GM12878 (cell line): ENCODE measurements around the gene KCNQ1. TPM values are rescaled to one million over a fixed set of nuclear protein-coding genes. Genes with fewer than 3 reads are reported as not detected.

ENCODE experiments used
- ATAC-seq: fragments of 200-7000 bp; cut with Tn5 transposase; 3 replicates; pipeline ENCODE4 v1.9.1; 2020; ENCODE audit warnings: mild to moderate bottlenecking, moderate library complexity
- BruUV-seq: library from RNA; stranded (reverse); fragments of 400-500 nt; replicated peaks from 2 replicates; lab custom pipeline; 2021; lab: Mats Ljungman, UMichigan
- CTCF ChIA-PET: fragments of 300-600 bp; sonication (Branson Sonifier 250); formaldehyde crosslinking; extraction: SDS; loops from one replicate; lab custom pipeline; 2021; ENCODE audit warnings: inconsistent platforms; lab: Yijun Ruan, JAX
- POLR2A ChIA-PET: fragments of 350-600 bp; formaldehyde crosslinking; extraction: SDS; loops from one replicate; lab custom pipeline; 2021; ENCODE audit warnings: inconsistent platforms; lab: Charles Lee
- RAD21 ChIA-PET: fragments of 300-600 bp; sonication (Branson Sonifier 250); formaldehyde crosslinking; loops from one replicate; lab custom pipeline; 2023; ENCODE audit warnings: antibody characterized with exemption; ENCODE audit not compliant: unreplicated experiment; lab: Charles Lee
- SMC1A ChIA-PET: fragments of 300-600 bp; sonication (Branson Sonifier 250); formaldehyde crosslinking; loops from one replicate; lab custom pipeline; 2023; ENCODE audit not compliant: unreplicated experiment, uncharacterized antibody; lab: Charles Lee
- DNase-seq: peaks from one replicate; pipeline ENCODE4 v3.0.0-alpha.2; 2011; ENCODE audit warnings: low read depth, low spot score
- FAIRE-seq: peaks from 3 replicates; lab custom pipeline; 2011; peaks lifted over from hg19 to GRCh38; lab: Jason Lieb, UNC
- H2AFZ ChIP-seq: 2 replicates; pipeline ENCODE4 v1.6.0; 2011; ENCODE audit warnings: low read depth, low read length, control low read depth; ENCODE audit not compliant: control insufficient read depth
- H3K27ac ChIP-seq: 2 replicates; pipeline ENCODE4 v1.5.1; 2011; ENCODE audit warnings: control low read depth; ENCODE audit not compliant: control insufficient read depth, insufficient read depth
- H3K27me3 ChIP-seq, 2 experiments: replicated peaks in 1 of 2; 2 replicates each; pipeline versions ENCODE4 v1.6.0 to v1.6.1; 2011; ENCODE audit warnings: low read length in 1 of 2; ENCODE audit not compliant: control insufficient read depth in 2 of 2, insufficient read depth in 2 of 2
- H3K36me3 ChIP-seq, 2 experiments: 2 replicates each; pipeline ENCODE4 v1.5.1; 2011; ENCODE audit warnings: low read length in 1 of 2; ENCODE audit not compliant: control insufficient read depth in 2 of 2, insufficient read depth in 2 of 2
- H3K4me1 ChIP-seq: 2 replicates; pipeline ENCODE4 v1.6.1; 2011; ENCODE audit warnings: mild to moderate bottlenecking, low read length, moderate library complexity, mixed read lengths; ENCODE audit not compliant: control insufficient read depth, insufficient read depth
- H3K4me2 ChIP-seq: 2 replicates; pipeline ENCODE4 v1.6.0; 2011; ENCODE audit warnings: control low read depth; ENCODE audit not compliant: control insufficient read depth, insufficient read depth
- H3K4me3 ChIP-seq: fragments of 200-600 bp; sonication (generic); 2 replicates; pipeline ENCODE4 v1.5.1; 2016
- H3K79me2 ChIP-seq: 2 replicates; pipeline ENCODE4 v1.6.0; 2011; ENCODE audit warnings: low read length; ENCODE audit not compliant: control insufficient read depth, insufficient read depth
- H3K9ac ChIP-seq: 2 replicates; pipeline ENCODE4 v1.8.0; 2011; ENCODE audit warnings: low read length, control low read depth, mixed read lengths; ENCODE audit not compliant: control insufficient read depth, insufficient read depth
- H3K9me3 ChIP-seq: replicated peaks from 3 replicates; pipeline ENCODE4 v1.5.1; 2011; ENCODE audit warnings: mild to moderate bottlenecking, low read length; ENCODE audit not compliant: control insufficient read depth, insufficient read depth
- H4K20me1 ChIP-seq: 2 replicates; pipeline ENCODE4 v1.6.0; 2011; ENCODE audit not compliant: control insufficient read depth, insufficient read depth
- BMI1 ChIP-seq: fragments of 450-650 bp; IDR thresholded peaks from 2 replicates; pipeline ENCODE4 v1.6.1; 2016; ENCODE audit warnings: mild to moderate bottlenecking, moderate library complexity, borderline replicate concordance
- EGR1 ChIP-seq, 2 experiments: IDR thresholded peaks; 1 replicate in 1 of 2; 2 replicates in 1 of 2; pipeline ENCODE4 v1.6.1; 2011 to 2012; ENCODE audit warnings: low read depth in 2 of 2, low read length in 2 of 2, borderline replicate concordance in 1 of 2, mild to moderate bottlenecking in 1 of 2, moderate library complexity in 1 of 2
- MXI1 ChIP-seq: fragments of 150-350 bp; IDR thresholded peaks from 2 replicates; pipeline ENCODE4 v1.6.1; 2011; ENCODE audit warnings: low read depth, mild to moderate bottlenecking, inconsistent platforms, low read length, improper control_type of control experiment
- MYC ChIP-seq: IDR thresholded peaks from 2 replicates; pipeline ENCODE4 v1.6.1; 2011; ENCODE audit warnings: mild to moderate bottlenecking, low read length, moderate library complexity, inconsistent platforms; ENCODE audit not compliant: insufficient read depth, insufficient replicate concordance, insufficient read length, severe bottlenecking
- NFYA ChIP-seq: IDR thresholded peaks from 2 replicates; pipeline ENCODE4 v1.6.1; 2011; ENCODE audit warnings: low read depth, mild to moderate bottlenecking, low read length, improper control_type of control experiment, borderline replicate concordance
- NR2F1 ChIP-seq: fragments of 450-650 bp; conservative IDR thresholded peaks from 2 replicates; pipeline ENCODE4 v1.6.1; 2017; ENCODE audit warnings: mild to moderate bottlenecking
- TBL1XR1 ChIP-seq: IDR thresholded peaks from 2 replicates; pipeline ENCODE4 v1.6.1; 2012; ENCODE audit warnings: low read depth, low read length, improper control_type of control experiment
- ZNF384 ChIP-seq: IDR thresholded peaks from 2 replicates; pipeline ENCODE4 v1.6.1; 2012; ENCODE audit warnings: low read depth, mild to moderate bottlenecking, low read length, improper control_type of control experiment, borderline replicate concordance
- WGBS: methylation state at CpG from one replicate; pipeline ENCODE4 v1.1.6; 2016; ENCODE audit warnings: low lambda C conversion rate; ENCODE audit not compliant: insufficient replicate concordance, insufficient coverage; ENCODE audit errors: missing lambda C conversion rate; 5-methylcytosine and 5-hydroxymethylcytosine counted together
- in situ Hi-C: fragments of 300-500 bp; cut with MboI; formaldehyde crosslinking; loops from 9 replicates; pipeline ENCODE4 v1.14.3; 2018; ENCODE audit warnings: mixed read lengths
- intact Hi-C: fragments of 100-400 bp; cut with micrococcal nuclease; formaldehyde crosslinking; loops from one replicate; pipeline ENCODE4 v1.14.2; 2022; ENCODE audit not compliant: unreplicated experiment
- polyA plus RNA-seq, 11 experiments: library from polyadenylated mRNA; depleted of rRNA in 4 of 11; unstranded in 6 of 11; stranded (reverse) in 5 of 11; fragments of >200 nt; fragmentation: Nextera tagmentation in 4 of 11; fragmentation: Illumina TruSeq in 1 of 11; extraction: Ambion mirVana in 4 of 11; extraction: Trizol in 1 of 11; gene quantifications; 1 replicate in 1 of 11; 2 replicates in 10 of 11; pipeline versions ENCODE4 v1.2.1 to v1.2.3, GENCODE V29; 2011 to 2016; ENCODE audit warnings: inconsistent platforms in 2 of 11, missing spikeins in 2 of 11, low read depth in 1 of 11
- total RNA-seq, 4 experiments: library from RNA; depleted of rRNA in 3 of 4; stranded (reverse); fragments of >200 nt in 3 of 4; fragmentation: Illumina TruSeq in 1 of 4; extraction: Trizol in 1 of 4; gene quantifications; 2 replicates each; pipeline versions ENCODE4 v1.2.1 to v1.2.3, GENCODE V29; 2013 to 2021
- TF ChIP-seq, protein P1 (sequence below): fragments of 450-650 bp; IDR thresholded peaks from 2 replicates; pipeline ENCODE4 v1.6.1; 2017; ENCODE audit warnings: mild to moderate bottlenecking
- TF ChIP-seq, protein P2 (sequence below): fragments of 450-650 bp; IDR thresholded peaks from 2 replicates; pipeline ENCODE4 v1.6.1; 2018; ENCODE audit warnings: mild to moderate bottlenecking, low read depth, moderate library complexity; ENCODE audit not compliant: partially characterized antibody
- TF ChIP-seq, protein P3 (sequence below): IDR thresholded peaks from 2 replicates; pipeline ENCODE4 v1.6.1; 2011; ENCODE audit warnings: low read depth, low read length, improper control_type of control experiment, borderline replicate concordance
- TF ChIP-seq, protein P4 (sequence below): fragments of 150-350 bp; IDR thresholded peaks from 2 replicates; pipeline ENCODE4 v1.6.1; 2016; ENCODE audit warnings: low read depth, low read length

The KCNQ1 gene
- total and polyA plus RNA-seq, 10 of the 15 experiments (the other 5 are each of a cell fraction or from before 2014, with no cell fraction given), result 0.03 to 0.15 (median 0.12) TPM; not detected in 7

DNA sequence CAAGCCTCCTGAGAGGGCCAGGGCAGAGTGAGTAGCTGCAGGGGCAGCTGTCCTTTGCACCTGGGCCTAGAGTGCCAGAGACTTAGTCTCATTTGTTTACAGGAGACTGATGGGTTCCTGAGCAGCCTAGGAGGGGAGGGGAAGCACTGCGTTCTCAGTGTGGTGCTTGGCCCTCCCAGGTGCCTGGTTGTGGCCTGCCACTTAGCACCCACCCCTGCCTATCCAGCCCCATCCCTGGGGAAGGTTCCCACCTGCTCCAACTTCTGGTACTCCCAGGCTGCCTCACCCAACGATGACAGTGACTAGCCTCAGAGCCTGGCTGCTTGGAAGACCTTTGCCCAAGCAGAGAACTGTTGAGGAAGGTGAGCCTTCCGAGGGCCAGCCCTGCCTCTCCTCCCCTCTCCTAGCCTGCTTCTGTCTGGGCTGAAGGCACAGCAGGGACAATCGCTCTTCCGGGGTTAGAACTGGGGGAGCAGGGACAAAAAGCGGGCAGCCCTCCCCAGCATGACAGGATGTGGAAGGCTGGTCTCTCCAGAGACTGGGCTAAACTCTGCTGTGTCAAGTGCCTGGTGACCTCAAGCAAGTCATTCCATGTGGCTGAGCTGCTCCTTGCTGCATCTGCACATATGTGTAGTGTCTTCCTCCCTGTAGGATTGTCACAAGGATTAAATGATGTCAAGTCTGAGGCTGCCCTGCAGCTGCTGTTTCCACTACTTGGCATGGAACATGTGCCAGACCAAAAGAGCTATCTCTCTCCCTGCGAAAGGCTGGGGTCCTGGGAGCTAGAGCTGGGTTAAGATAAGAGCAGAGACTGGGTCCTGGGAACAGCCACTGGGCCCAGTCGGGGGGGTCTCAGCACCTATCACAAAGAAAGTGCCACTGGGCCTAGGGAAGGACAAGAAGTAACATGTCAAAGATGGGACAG, 245.1 kb downstream of the KCNQ1 start:
- Histone ChIP-seq H3K4me1 (no peaks in the 10 kb centered on the region; the same call in 1 of the 2 replicates), H4K20me1 (no peaks in the 10 kb centered on the region), H3K79me2 (peaks cover 12% of the 10 kb centered on the region), H3K27ac (no peak overlapping the region), H3K27me3 (no peaks in the 10 kb centered on the region), H3K9ac (no peak overlapping the region), H3K9me3 (no peaks in the 10 kb centered on the region), H3K36me3 (peaks cover 0 to 2% of the 10 kb centered on the region in 2 experiments; a peak in 1 of 4 replicates), H3K4me2 (no peak overlapping the region), H2AFZ (no peak overlapping the region), H3K4me3 (no peak overlapping the region)
- ATAC-seq, result no peak
- in situ Hi-C loops (no loop called here), intact Hi-C loops (no loop called here)
- CTCF ChIA-PET, result no interaction called here
- RAD21 ChIA-PET, result no interaction called here
- no peak for DNase-seq
- POLR2A ChIA-PET, result no interaction called here
- 36% methylated on average over 8 of the region's 8 CpGs for WGBS
- SMC1A ChIA-PET, result no interaction called here
- no TSS peak for BruUV-seq
- FAIRE-seq, result no peak
- TF ChIP-seq MXI1 (no peak), EGR1 (IDR thresholded peaks at IDR 0.05; ENCODE audit: borderline replicate concordance in 1 of 2, low read depth in 2 of 2, low read length in 2 of 2) (no peak), BMI1 (no peak), NR2F1 (no peak), ZNF384 (no peak), MYC (no peak), NFYA (no peak), TBL1XR1 (no peak)
- TF ChIP-seq, protein P1, sequence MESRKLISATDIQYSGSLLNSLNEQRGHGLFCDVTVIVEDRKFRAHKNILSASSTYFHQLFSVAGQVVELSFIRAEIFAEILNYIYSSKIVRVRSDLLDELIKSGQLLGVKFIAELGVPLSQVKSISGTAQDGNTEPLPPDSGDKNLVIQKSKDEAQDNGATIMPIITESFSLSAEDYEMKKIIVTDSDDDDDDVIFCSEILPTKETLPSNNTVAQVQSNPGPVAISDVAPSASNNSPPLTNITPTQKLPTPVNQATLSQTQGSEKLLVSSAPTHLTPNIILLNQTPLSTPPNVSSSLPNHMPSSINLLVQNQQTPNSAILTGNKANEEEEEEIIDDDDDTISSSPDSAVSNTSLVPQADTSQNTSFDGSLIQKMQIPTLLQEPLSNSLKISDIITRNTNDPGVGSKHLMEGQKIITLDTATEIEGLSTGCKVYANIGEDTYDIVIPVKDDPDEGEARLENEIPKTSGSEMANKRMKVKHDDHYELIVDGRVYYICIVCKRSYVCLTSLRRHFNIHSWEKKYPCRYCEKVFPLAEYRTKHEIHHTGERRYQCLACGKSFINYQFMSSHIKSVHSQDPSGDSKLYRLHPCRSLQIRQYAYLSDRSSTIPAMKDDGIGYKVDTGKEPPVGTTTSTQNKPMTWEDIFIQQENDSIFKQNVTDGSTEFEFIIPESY, result no peak
- TF ChIP-seq, protein P2, sequence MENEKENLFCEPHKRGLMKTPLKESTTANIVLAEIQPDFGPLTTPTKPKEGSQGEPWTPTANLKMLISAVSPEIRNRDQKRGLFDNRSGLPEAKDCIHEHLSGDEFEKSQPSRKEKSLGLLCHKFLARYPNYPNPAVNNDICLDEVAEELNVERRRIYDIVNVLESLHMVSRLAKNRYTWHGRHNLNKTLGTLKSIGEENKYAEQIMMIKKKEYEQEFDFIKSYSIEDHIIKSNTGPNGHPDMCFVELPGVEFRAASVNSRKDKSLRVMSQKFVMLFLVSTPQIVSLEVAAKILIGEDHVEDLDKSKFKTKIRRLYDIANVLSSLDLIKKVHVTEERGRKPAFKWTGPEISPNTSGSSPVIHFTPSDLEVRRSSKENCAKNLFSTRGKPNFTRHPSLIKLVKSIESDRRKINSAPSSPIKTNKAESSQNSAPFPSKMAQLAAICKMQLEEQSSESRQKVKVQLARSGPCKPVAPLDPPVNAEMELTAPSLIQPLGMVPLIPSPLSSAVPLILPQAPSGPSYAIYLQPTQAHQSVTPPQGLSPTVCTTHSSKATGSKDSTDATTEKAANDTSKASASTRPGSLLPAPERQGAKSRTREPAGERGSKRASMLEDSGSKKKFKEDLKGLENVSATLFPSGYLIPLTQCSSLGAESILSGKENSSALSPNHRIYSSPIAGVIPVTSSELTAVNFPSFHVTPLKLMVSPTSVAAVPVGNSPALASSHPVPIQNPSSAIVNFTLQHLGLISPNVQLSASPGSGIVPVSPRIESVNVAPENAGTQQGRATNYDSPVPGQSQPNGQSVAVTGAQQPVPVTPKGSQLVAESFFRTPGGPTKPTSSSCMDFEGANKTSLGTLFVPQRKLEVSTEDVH, result no peak
- TF ChIP-seq, protein P3, sequence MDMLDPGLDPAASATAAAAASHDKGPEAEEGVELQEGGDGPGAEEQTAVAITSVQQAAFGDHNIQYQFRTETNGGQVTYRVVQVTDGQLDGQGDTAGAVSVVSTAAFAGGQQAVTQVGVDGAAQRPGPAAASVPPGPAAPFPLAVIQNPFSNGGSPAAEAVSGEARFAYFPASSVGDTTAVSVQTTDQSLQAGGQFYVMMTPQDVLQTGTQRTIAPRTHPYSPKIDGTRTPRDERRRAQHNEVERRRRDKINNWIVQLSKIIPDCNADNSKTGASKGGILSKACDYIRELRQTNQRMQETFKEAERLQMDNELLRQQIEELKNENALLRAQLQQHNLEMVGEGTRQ, result no peak
- TF ChIP-seq, protein P4, sequence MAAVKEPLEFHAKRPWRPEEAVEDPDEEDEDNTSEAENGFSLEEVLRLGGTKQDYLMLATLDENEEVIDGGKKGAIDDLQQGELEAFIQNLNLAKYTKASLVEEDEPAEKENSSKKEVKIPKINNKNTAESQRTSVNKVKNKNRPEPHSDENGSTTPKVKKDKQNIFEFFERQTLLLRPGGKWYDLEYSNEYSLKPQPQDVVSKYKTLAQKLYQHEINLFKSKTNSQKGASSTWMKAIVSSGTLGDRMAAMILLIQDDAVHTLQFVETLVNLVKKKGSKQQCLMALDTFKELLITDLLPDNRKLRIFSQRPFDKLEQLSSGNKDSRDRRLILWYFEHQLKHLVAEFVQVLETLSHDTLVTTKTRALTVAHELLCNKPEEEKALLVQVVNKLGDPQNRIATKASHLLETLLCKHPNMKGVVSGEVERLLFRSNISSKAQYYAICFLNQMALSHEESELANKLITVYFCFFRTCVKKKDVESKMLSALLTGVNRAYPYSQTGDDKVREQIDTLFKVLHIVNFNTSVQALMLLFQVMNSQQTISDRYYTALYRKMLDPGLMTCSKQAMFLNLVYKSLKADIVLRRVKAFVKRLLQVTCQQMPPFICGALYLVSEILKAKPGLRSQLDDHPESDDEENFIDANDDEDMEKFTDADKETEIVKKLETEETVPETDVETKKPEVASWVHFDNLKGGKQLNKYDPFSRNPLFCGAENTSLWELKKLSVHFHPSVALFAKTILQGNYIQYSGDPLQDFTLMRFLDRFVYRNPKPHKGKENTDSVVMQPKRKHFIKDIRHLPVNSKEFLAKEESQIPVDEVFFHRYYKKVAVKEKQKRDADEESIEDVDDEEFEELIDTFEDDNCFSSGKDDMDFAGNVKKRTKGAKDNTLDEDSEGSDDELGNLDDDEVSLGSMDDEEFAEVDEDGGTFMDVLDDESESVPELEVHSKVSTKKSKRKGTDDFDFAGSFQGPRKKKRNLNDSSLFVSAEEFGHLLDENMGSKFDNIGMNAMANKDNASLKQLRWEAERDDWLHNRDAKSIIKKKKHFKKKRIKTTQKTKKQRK, result no peak
